Measurements from ENCODE around the gene SLC9B2.
"Not testable (repeated sequence)": the region's sequence is repeated elsewhere in the genome, so short reads cannot be mapped to it uniquely, and the experiment has no call there.

SLC9B2 gene

DNA sequence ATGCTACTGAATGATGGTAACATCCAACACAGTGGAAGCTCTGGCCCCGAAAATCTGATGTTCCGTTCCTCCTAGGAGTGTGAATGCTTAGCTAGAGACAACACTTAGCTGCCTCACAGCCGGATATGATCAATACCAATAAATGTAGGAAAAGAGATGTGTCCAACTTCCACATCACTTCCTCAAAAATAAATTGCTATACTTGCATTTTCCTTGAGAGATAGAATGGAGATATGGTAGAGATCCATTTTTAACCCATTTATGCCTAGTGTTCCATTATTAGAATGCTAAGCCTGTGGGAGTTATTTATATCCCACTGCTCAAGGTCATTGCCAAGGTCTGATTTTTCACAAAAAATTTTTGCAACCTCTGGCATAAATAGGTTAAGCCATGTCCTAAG, 51.6 kb downstream of the SLC9B2 start:
- no peak overlapping the region for H3K4me3 ChIP-seq
- no peak overlapping the region for H3K27ac ChIP-seq

DNA sequence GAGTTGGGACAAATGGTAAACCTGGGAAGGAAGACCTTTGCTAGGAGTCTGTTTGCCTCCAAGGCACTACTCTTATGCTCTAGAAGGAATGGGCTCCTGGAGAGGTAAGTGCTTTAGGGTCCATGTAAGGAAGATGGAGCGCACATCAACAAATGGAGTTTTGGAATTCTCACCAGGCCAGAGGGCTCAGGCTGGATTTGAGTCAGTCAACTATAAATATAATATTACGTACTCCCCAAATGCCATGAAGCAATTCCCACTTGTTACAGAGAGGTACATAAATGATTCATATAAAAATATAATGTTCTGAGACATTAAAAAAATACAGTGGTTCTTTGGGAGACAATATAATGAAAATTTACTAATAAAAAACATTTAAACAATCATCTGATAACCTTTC, 55.4 kb downstream of the SLC9B2 start:
- H3K4me3 ChIP-seq, result no peak overlapping the region
- H3K27ac ChIP-seq, result no peak overlapping the region

DNA sequence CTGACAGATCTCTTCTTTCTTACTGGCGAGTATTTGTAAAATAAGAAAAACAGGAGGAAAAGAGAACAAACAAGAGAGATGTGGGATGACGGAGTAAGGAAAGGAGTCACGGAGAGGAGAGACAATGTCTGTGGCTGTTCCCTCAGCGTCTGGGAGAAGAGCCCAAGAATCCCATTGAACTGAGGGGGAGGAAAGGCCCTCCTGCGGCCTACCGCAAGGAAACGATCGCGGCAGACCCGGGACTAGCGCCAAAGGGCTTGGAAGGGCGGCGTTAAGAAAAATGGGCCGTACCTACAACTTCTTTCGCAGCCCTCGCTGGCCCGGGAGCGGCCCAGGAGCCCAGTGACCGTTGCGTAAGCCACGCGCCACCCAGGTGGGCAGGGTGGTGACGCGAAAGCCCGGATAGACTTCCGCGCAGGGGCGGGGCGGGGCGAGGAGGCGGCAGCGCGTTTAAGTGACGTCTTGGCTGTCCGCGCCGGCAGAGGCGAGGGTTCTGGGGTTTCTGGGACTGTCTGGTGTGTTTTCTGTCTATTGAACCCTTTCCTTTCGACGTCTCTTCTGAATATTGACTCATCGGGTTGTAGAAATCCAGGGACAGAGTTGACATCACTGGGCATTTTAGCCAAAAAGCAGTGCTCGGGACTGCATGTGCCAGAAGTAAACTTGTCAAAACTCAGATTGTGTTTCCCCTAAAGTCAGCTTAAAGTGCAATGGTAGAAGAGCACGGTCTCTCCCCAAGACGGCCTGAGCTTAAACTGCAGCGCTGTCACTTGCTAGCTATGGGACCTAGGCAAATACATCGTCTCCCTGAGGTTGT, 57.0 kb downstream of the SLC9B2 start, which contains the start of gene SLC9B1:
Gene SLC9B1, minus strand, starts transcription at position 398 of the 817 bp plus-strand sequence. CDS start 27,994 bp downstream, outside the sequence.
- Histone ChIP-seq H3K4me3 (peak within 1 kb of the TSS; percentile 35 to 50 (median 43)), H3K27ac (peak within 1 kb of the TSS; percentile 45 to 92 (median 87))

DNA sequence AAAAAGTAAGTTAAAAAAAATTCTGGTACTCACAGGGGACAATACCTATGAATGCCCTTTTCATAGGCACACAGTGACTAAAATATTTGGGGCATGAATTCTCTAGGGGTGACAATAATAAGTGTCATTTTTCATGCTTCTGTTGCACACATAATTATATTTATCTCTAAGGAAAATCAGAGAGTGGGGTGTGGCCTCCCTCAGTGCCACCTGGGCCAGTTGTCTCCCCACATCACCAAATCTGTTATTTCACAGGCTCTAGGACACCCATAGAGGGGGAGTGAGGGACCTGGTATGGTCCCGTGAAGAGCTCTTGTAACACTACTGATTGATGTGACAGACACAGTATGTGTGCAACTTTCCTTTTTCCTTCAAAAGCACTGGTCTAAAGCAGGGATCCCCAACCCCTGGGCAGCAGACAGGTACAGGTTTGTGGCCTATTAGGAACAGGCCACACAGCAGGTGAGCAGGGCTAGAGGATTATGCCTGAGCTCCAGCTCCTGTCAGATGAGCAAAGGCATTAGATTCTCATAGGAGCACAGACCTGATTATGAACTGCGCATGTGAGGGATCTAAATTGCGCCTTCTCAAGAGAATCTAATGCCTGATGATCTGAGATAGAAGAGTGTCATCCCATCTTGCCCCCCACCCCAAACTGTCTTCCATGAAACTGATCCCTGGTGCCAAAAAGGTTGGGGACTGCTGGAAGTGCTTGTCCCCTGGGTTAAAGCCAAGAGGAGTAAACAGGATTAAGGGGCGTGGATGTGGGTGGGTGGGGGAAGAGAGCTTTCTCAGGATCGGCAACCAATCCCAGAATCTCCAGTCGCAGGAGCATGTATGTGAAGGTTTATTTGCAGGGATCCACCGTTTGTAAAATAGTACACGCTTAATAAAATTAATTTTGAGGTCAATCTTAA, 57.9 kb downstream of the SLC9B2 start:
- H3K27ac ChIP-seq, result peak overlapping the region; percentile 45 to 92 (median 87)
- peak overlapping the region; percentile 35 to 50 (median 43) for H3K4me3 ChIP-seq

DNA sequence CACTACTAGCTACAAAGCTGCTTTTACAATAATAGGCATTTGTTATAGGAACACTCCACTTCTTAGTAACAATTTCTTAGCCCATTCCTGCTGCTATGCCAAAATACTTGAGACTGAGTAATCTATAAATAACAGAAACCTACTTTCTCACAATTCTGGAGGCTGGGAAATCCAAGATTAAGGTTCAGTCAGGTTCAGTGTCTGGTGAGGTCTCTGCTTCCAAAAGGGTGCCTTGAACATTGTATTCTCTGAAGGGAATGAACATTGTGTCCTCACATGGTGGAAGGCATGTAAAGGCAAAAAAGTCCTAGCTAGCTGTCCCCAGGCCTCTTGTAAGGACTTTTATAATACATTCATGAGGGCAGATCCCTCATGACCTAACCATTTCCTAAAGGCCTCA, 64.0 kb downstream of the SLC9B2 start:
- Histone ChIP-seq H3K4me3 (no peak overlapping the region), H3K27ac (peak overlapping the region in 3 of 21 experiments; percentile 6 to 61 (median 13))

DNA sequence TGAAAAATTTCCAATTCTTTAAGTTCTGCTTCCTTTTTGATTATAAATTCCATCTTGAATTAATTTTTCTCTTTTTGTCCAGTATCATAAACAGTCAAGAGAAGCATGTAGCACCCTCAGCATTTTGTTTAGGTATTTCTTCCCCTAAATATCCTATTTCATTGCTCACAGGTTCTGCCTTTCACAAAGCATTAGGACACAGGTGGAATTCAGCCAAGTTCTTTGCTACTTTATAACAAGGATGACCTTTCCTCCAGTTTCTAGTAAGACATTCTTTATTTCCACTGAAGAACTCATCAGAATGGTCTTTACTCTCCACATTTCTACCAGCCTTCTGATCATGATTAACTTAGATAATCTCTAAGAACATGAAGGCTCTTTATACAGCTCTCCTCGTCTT, 64.5 kb downstream of the SLC9B2 start:
- H3K4me3 ChIP-seq, result no peak overlapping the region
- H3K27ac ChIP-seq, result peak overlapping the region in 4 of 21 experiments; percentile 6 to 75 (median 37)

DNA sequence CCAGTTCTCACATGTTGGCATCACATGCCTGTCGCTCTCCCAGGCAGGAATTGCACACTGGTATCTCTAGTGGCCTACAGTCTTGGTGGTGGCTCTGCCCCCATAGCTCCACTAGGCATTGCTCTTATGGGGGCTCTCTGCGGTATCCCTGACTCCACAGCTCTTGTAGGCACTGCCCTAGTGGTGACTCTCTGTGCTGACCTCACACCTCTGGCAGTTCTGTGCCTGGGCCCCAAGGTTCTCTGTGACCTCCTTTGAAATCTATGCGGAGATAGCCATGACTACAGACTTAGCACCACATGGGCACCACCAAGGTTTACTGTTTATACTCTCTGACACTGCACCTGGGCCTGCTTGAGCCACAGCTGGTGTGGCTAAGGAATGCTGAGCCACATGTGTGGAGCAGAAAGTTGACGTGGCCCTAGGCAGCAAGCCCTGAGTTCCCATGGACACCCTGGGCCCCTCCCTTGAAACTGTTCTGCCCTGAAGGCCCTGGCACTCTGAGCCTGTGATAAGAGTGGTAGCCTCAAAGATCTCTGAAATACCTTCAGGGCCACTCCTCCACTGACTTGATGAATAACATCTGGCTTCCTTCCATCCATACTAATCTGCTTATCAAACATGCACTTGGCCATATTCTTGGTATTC, 65.1 kb downstream of the SLC9B2 start:
- H3K4me3 ChIP-seq, result no peak overlapping the region
- peak overlapping the region in 4 of 21 experiments; percentile 13 to 75 (median 44) for H3K27ac ChIP-seq

DNA sequence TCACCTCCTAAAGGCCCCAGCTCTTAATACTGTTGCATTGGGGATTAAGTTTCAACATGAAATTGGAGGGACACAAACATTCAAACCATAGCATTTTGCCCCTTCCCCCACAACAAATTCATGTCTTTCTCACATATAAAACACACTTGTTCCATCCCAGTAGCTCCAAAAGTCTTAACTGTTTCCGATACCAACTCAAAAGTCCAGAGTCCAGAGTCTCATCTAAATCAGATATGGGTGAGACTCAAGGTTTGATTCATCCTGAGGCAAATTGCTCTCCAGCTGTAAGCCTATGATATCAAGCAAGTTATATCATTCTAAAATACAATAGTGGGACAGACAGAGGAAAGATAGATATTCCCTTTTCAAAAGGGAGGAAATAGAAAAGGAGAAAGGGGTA, 65.8 kb downstream of the SLC9B2 start:
- peak overlapping the region in 3 of 21 experiments; percentile 13 to 75 (median 58) for H3K27ac ChIP-seq
- H3K4me3 ChIP-seq, result no peak overlapping the region

DNA sequence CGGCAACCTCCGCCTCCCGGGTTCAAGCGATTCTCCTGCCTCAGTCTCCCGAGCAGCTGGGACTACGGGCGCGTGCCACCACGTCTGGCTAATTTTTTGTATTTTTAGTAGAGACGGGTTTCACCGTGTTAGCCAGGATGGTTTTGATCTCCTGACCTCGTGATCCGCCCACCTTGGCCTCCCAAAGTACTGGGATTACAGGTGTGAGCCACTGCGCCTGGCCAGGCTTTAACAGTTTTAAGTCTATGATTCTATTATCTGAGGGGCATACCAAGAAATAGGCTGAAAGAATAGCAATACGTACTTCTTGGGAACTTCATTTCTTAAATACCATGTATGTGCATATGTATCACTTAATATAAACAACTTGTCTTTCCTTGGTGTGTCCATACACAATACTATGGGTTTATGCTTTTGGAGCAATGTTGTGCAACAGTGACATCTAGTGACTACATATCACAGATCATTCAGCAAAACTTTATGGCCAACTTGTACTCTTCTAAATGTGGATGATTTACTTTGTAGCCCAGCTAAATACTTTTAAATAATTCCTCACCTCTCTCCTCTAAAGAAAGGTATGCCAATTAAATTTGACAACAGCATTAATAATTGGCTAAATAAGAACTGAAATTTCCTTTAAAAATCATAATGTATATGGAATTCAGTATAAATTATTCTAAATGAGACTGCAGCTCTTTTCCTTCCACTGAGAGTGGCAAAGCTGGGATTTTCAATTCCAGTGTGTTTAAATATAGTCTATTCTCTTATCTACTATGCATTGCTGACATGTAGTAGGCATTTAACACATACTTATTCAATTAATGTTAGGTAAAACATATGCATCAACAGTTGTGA, 67.5 kb downstream of the SLC9B2 start:
- Histone ChIP-seq H3K27ac (no peak overlapping the region), H3K4me3 (no peak overlapping the region)

DNA sequence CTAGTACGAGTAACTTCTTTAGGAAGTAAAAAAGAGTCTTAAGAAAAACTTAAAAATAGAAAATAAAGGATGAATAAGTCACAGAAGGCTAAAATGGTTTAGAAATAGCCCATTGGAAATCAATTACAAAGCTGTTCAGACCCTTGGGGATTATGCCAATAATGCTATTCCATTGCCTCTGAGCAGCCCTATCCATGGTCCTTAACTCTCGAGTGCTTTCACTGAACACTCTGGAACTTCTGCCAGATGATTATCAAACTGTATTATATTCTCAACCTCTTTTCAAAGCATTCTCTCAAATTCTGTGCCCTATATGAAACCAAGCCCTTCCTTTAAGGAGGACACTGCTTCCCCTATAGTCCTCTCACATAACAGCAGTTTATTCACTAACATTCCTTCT, 74.0 kb downstream of the SLC9B2 start:
- no peak overlapping the region for H3K4me3 ChIP-seq
- no peak overlapping the region for H3K27ac ChIP-seq

DNA sequence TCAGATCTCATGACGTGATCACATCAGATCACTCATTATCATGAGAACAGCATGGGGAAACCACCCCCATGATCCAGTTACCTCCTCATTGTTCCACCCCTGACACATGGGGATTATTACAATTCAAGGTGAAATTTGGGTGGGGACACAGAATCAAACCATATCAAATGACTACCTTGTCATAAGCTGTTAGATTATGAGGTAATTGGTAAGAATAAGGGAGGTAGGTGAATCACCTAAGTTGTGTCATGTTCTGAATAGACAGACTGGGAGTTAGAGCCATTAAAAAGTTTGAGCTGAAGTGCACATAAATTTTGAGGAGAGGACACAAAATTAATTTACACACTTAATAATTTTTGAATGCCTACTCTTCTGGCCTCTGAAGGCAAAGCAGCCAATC, 81.8 kb downstream of the SLC9B2 start:
- H3K27ac ChIP-seq, result no peak overlapping the region

DNA sequence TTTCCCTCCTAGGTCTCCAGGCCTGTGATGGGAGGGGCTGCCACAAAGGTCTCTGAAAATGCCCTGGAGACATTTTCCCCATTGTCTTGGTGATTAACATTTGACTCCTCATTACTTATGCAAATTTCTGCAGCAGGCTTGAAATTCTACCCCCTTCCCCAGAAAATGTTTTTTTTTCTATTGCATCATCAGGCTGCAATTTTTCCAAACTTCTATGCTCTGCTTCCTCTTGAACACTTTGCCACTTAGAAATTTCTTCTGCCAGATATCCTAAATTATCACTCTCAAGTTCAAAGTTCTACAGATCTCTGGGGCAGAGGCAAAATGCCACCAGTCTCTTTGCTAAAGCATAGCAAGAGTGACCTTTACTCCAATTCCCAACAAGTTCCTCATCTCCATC, 82.6 kb downstream of the SLC9B2 start:
- H3K4me3 ChIP-seq, H3K27ac ChIP-seq: not testable (repeated sequence)

More for the DNA sequence above, 81.8 kb downstream of the SLC9B2 start:
- H3K4me3 ChIP-seq, result no peak overlapping the region

DNA sequence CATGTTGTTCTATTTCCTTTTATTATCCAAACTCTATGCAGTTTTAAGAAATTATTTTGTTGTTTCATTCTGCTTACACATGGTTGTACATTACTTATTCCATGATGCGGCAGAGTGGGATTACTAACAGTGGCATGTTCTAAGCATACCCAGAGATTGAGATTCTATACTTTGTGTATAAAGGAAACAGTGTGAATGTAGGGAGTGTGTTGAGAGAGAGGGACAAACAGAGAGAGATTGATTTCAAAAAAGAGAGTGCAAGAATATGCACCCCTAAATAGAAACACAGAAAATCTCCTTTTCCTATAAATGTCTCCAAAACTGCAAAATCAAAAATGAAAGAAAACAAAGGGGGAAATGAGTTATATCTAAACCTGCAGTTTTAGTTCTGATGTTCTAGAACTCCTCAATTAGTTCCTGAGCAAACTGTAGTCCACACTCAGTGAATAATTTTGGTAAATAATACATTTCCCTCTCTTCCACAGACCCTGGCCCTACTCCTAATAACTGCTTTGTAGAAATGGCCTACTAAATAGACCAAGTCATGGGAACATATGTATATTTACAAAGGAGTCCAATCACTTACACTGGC, 88.0 kb downstream of the SLC9B2 start:
- no peak overlapping the region for H3K4me3 ChIP-seq
- H3K27ac ChIP-seq, result no peak overlapping the region

DNA sequence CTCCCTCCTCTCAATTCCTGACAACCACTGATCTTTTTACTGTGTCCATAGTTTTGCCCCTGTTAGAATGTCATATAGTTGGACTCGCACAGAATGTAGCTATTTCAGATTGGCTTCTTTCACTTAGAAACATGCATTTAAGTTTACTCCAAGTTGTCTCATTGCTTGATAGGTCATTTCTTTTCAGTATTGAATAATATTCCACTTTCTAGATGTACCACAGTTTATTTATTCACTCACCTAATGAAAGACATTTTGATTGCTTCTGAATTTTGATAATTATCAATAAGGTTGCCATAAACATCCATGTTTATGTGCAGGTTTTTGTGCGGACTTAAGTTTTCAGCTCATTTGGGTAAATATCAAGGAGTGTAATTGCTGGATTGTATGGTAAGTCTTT, 95.6 kb downstream of the SLC9B2 start:
- Histone ChIP-seq H3K4me3 (no peak overlapping the region), H3K27ac (no peak overlapping the region)
